Activated T-helper 1 cell treated with anti-CD3 and anti-CD28 coated beads, Interleukin-2, amount 50 U/mL, for 16 hours (primary cell): ENCODE measurements around the gene ZSCAN10.

Experiments used
- DNase-seq, 2 donors: peaks; one replicate each; pipeline ENCODE4 v3.0.0-alpha.2; 2020; ENCODE audit warnings: low read depth in 1 of 2, low spot score in 1 of 2

ZSCAN10 gene

DNA sequence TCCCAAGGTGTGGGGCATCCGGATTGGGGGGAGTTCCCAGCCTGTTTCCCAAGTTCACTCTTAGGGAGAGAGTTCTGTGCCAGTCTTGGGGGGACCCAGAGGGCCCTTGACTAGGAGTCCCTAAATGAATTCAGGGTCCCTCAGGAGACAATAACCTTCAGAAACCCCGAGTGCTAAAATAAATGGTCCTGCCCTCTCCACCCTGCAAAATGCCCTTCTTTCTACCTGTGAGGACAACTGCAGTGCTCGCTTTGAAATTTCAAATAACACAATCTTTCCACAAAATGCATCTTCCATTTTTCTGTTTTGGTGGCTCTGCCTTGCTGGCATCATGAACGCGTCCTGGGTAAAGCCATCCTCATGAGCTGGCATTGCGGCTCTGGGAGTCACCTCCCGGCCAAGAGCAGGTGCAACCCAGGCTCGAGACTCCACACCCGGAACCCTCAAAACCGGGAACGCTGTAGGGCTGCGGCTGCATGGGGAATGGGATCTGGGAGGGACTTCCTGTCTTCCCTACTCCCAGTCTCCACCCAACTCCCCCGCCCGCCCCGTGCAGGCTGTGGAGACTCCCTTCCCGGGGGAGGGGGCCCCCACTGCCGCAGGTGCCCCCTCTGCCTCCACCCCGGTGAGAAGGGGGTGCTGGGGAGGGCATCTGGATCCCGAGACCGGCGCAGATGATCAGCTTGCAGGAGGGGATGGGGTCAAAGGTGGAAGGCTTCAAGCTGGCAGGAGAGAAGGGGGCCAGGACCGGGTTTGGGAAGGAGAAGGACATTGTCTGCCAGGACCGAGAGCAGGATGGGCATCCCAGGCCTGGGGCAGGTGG, 13.2 kb upstream of the ZSCAN10 start, which contains the start of gene ZNF205:
ZNF205 (plus strand) TSS at position 529 of the 823 bp plus-strand sequence. CDS start 845 bp downstream, outside the sequence.
- no peak for DNase-seq

DNA sequence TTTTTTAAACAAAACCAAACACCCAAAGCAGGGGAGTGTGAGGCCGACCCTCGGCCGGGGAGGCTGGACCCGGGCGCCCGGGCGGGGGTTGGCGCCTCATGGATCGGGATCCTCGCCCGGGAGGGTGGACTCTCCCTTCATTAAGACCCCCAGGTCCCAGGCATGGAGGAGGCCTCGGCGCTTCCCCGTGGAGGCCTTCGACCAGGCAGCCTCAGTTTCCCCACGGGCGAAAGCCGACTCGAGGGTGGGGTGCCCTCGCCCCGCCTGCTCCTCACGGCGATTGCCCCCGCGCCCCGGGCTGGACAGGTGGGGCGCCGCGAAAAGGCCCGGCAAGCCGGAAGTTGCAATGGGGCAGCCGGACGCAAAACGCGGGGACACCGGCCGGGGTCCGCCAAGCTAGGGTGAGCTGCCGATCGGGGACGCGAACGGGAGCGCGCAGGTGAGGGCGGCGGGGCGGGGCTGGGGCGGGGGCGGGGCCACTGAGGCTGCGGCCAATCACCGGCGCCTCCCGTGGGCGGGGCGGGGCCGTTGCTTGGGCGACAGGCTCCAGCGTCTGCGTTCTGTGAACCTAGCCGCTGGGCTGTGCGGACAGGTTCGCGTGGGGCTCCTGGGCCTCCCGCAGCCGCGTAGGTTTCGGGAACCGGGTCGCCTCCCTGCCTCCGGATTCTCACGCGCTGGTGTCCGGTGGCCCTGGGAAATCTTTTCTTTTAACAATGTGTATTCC, 7.3 kb upstream of the ZSCAN10 start:
- peak; percentile 77 to 87 for DNase-seq

GRCh38 chr16:3101841-3102470, 2.9 kb upstream of the ZSCAN10 start:
- no peak for DNase-seq

- no peak for DNase-seq
These were observed 2.1 kb upstream of the ZSCAN10 start for GRCh38 chr16:3101018-3101840.

DNA sequence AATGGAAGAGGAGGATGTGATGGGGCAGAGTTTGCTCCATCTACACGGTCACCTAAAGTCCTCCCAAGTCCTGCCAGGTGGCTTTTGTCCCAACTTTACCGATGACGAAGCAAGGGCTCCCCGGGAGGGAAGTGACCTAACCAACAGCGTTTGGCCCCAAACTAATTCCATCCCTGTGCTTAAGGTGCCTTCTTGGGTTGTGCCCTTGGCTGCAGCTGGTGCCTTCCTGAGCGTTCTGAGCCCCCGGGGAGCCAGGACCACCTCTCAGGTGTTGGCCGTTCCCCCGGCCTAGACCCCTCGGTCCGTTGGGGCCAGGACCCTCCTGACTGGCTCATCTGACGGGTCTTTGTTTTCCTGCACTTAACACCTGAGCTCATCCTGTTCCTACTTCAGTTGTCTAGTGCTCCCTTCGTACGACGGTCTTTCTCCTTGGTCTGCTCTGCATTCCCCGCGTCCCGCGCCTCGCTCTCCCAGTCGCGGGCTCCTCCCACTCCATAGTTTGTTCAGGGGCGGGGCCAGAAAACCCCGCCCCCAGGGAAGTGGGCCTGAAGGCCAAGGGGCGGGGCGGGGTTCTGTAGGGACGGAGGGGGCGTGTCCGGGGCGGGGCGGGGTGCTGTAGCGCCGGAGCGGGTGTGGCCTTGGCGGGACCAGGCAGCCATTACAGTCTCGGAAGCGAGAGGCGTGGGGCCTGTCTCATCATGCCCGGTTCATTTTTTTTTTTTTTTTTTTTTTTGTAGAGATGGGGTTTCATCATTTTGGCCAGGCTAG, 822 bp upstream of the ZSCAN10 start:
- peak; percentile 84 to 86 for DNase-seq

DNA sequence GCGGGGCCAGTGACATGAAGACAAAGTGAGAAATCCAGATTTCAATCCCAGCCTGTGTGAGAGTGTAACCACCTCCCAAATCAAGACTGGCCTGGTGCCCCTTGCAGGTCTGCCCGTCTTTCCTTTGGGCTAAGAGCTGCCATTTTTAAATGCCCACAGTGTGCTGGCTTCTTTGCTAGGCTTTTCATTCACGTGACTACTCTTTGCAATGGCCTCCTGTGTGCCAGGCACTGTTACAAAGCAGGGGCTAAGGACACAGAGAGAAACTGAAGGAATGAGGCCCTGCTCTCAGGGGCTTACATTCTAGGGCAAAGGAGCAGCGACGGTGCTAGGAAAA, 269 bp upstream of the ZSCAN10 start:
- no peak for DNase-seq

GRCh38 chr16:3097266-3097665, 1.8 kb downstream of the ZSCAN10 start:
- DNase-seq, result no peak

GRCh38 chr16:3096362-3096761, 2.7 kb downstream of the ZSCAN10 start:
- no peak for DNase-seq

DNA sequence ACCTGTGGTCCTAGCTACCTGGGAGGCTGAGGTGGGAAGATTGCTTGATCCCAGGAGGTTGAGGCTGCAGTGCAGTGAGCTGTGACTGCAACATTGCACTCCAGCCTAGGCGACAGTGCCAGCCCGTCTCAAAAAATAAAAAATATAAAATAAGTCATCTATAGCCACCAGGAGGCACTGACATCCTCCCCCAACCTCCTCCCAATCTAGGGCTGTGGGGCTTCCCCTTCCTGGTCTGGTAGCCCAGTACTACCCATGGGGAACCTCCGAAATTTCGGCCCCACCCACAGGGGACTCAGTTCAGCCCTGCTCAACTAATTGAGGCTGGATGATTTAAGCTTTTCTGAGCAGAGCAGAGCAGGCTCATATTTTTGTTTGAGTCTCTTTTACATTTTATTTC, 3.2 kb downstream of the ZSCAN10 start:
- DNase-seq, result peak in 1 of 2 donors; percentile 36

GRCh38 chr16:3094289-3095027, 4.6 kb downstream of the ZSCAN10 start:
- DNase-seq, result no peak

DNA sequence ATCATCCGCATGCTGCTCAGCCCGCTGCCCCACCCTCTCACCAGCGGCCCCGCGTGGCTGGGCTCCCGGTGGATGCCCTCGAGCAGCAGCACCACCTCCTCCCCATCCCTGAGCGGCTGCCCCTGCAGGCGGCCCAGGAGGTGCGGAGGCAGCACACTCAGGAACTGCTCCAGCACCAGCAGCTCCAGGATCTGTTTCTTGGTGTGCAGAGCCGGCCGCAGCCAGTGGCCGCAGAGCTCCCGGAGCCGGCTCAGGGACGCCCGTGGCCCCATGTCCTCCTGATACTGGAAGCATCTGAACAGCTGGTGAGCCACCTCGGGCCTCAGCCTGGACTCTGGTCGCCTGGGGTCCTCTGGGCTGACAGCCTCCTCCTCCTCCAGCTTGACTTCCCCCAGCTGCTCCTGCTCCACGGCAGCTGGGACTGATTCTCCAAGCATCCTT, 6.6 kb downstream of the ZSCAN10 start:
- DNase-seq, result no peak

- DNase-seq, result no peak
These were observed 7.5 kb downstream of the ZSCAN10 start for GRCh38 chr16:3091551-3091950.

GRCh38 chr16:3089717-3090592, 9.1 kb downstream of the ZSCAN10 start:
- no peak for DNase-seq

GRCh38 chr16:3088925-3089716, 10.0 kb downstream of the ZSCAN10 start:
- DNase-seq, result no peak

DNA sequence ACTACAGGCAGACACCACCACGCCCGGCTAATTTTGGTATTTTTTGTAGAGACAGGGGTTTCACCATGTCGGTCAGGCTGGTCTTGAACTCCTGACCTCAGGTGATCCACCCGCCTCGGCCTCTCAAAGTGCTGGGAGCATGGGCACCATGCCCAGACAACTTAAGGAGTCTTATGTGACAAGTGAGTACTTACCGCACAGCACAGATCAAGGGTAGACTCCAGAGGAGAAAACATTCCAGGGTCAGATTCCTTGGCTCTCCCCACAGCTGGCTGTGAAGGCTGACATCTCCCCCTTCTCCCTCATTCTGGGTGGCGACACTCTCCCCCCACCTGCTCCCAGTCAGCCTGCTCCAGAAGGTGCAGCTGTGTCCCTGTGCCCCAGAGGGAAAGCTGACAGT, 10.6 kb downstream of the ZSCAN10 start:
- DNase-seq, result no peak

DNA sequence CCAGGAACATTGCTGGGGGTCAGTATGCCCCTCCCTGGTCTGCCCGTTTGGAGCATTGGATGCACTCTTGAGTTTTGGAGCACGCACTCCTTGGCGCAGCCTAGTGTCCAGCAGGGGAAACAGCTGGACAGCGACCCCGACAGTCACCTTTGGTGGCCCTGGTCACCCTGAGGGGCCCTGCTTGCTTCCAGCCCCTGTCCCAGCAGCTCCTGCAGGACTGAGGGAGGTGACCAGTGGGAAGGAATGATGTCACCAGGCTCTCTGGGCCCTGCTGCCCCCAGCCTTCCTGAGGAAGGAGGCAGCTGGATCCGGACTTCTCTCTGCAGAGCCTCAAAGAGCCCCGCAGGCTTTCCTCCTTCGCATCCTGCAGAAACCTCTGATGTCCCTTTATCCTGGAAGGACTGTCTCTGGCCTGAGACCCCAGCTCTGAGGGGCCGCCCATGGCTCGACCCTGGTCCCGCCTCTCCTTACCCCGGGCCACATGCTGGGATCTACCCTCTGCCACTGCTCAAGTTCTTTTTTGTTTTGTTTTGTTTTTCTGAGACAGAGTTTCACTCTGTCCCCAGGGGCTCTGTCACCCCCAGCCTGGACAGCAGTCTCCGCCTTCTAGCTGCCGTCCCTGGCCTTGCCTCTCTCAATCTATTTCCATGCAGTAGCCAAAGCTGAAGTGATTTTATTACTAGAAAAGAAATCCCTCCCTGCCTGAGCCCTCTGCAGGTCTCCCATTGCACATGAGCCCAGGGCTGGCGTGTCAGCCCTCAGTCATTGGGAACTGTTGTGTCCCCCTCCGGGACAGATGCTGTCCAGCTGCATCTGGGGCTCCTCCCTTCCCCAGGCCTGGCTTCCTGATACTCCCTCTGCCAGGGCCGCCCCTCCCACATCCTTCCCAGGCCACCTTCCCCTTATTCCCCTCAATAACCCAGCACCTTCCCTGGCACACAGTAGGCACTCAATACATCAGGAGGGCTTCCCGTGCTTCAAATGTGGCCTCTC, 11.6 kb downstream of the ZSCAN10 start:
- DNase-seq, result no peak
